Omental fat pad (tissue), 4 donors: ENCODE results near the gene TRABD2B. TPM values are rescaled to one million over a fixed set of nuclear protein-coding genes. Genes with fewer than 3 reads are reported as not detected.

Source experiments
- ATAC-seq: fragments of 150-250 bp; one replicate; pipeline ENCODE4 v1.9.1; 2016; ENCODE audit warnings: mild to moderate bottlenecking, moderate library complexity; ENCODE audit not compliant: low FRiP score
- DNase-seq: peaks from one replicate; pipeline ENCODE4 v3.0.0-alpha.2; 2019; ENCODE audit warnings: low spot score
- CTCF ChIP-seq, 3 donors: fragments of 450-650 bp; IDR thresholded peaks; one replicate each; pipeline ENCODE4 v1.5.1; 2016 to 2017; ENCODE audit warnings: antibody characterized with exemption in 3 of 3, mild to moderate bottlenecking in 3 of 3, moderate library complexity in 2 of 3
- total RNA-seq, 4 donors: library from RNA; depleted of rRNA; stranded (reverse); fragments of >200 nt; gene quantifications; one replicate each; pipeline ENCODE4 v1.1.0, GENCODE V29; 2016

Gene TRABD2B
- total RNA-seq, 4 donors from 2014 or later = 0.82 to 3.0 (median 1.8) TPM

DNA sequence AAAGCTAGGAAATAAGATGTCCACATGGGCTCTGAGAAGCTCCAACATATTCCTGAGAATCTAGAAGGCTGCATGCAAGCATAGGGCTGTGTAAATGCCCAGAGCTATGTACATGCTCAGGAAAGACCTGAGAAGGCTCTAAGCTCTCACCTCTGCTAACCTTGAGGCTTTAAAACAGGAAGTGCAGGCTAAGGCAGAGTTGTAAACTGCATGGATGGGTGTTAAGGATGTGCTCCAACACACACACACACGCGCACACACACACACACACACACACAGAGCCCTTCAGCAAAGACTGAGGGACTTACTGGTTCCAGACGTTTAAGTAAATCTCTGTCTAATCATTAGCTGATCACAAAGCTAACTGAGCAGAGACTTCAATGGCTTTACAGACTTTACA is 162.9 kb downstream of the TRABD2B start:
- ATAC-seq (no peak), DNase-seq (no peak)
- TF ChIP-seq CTCF (IDR thresholded peaks at IDR 0.05) = no peak

GRCh38 chr1:47830641-47831333 is 166.4 kb downstream of the TRABD2B start:
- DNase-seq (no peak), ATAC-seq (no peak)
- no peak for TF ChIP-seq CTCF (IDR thresholded peaks at IDR 0.05)

GRCh38 chr1:47830021-47830420 is 167.2 kb downstream of the TRABD2B start:
- no peak for TF ChIP-seq CTCF (IDR thresholded peaks at IDR 0.05)
- DNase-seq (no peak), ATAC-seq (no peak)

GRCh38 chr1:47828978-47829377 is 168.2 kb downstream of the TRABD2B start:
- no peak for DNase-seq
- TF ChIP-seq CTCF (IDR thresholded peaks at IDR 0.05) = no peak
- no peak for ATAC-seq

DNA sequence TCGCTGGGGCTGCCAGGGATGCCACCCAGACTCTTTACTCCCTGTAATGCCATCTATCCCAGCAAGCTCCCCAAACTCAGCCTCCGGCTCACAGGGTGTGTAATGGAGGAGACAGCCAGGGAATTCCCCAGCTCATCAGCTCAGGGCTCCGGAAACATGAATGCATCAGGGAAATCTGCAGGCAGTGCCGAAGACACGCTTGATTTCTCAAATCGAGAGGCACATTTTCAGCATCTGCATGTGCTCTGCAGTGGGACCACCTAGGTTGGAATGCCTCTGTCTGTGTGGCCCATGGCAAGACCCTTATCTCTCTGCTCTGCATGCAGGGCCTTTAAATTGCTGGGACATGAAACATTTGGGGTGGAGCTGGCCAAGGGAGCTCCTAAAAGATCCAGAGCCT is 170.1 kb downstream of the TRABD2B start:
- no peak for ATAC-seq

GRCh38 chr1:47824716-47825115 is 172.5 kb downstream of the TRABD2B start:
- DNase-seq = no peak
- ATAC-seq = no peak
- TF ChIP-seq CTCF (IDR thresholded peaks at IDR 0.05) = no peak

More for the DNA sequence above, 170.1 kb downstream of the TRABD2B start:
- DNase-seq = no peak
- no peak for TF ChIP-seq CTCF (IDR thresholded peaks at IDR 0.05)

- ATAC-seq = no peak
- TF ChIP-seq CTCF (IDR thresholded peaks at IDR 0.05) = no peak
- no peak for DNase-seq
Measured at GRCh38 chr1:47824297-47824696, 172.9 kb downstream of the TRABD2B start.
